ENCODE results near the gene STAM.

STAM gene

GRCh38 chr10:17652585-17652984 lies 8.6 kb downstream of the STAM start:
- H3K4me3 ChIP-seq (ENCODE audit: low read depth, low read length): no peak overlapping the region
- TF ChIP-seq, protein P1, sequence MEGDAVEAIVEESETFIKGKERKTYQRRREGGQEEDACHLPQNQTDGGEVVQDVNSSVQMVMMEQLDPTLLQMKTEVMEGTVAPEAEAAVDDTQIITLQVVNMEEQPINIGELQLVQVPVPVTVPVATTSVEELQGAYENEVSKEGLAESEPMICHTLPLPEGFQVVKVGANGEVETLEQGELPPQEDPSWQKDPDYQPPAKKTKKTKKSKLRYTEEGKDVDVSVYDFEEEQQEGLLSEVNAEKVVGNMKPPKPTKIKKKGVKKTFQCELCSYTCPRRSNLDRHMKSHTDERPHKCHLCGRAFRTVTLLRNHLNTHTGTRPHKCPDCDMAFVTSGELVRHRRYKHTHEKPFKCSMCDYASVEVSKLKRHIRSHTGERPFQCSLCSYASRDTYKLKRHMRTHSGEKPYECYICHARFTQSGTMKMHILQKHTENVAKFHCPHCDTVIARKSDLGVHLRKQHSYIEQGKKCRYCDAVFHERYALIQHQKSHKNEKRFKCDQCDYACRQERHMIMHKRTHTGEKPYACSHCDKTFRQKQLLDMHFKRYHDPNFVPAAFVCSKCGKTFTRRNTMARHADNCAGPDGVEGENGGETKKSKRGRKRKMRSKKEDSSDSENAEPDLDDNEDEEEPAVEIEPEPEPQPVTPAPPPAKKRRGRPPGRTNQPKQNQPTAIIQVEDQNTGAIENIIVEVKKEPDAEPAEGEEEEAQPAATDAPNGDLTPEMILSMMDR (IDR thresholded peaks at IDR 0.05; ENCODE audit: borderline replicate concordance, insufficient read depth, low read depth, low read length): no peak

GRCh38 chr10:17655009-17655408 lies 11.1 kb downstream of the STAM start:
- H3K4me3 ChIP-seq (ENCODE audit: low read depth, low read length): no peak overlapping the region
- TF ChIP-seq, protein P1 (IDR thresholded peaks at IDR 0.05; ENCODE audit: borderline replicate concordance, insufficient read depth, low read depth, low read length): no peak

DNA sequence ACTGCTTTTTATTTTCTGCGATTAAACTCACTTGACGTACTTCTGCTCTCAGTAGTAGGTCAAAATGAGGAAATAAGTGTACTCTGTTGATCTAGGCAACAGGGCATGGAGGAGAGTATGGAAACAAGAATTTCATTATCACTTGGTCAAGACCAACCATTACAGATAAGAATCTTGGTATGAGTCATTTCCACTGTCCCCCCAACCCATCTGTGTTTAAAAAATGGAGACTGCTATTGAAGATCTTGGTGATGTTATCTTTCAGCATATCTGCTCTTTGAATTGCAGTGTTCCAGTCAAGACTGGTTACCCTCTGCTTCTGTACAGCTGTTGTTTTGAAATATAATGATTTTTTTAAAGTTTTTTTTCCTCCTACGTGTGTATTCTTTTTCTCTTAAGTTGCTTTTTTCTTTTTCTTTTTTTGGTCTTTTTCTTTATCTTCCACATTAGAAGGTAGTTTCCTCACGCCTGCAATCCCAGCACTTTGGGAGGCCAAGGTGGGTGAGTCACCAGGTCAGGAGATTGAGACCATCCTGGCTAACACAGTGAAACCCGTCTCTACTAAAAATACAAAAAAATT lies 11.7 kb downstream of the STAM start:
- TF ChIP-seq, protein P1 (IDR thresholded peaks at IDR 0.05; ENCODE audit: borderline replicate concordance, insufficient read depth, low read depth, low read length): no peak
- H3K4me3 ChIP-seq (ENCODE audit: low read depth, low read length): no peak overlapping the region

DNA sequence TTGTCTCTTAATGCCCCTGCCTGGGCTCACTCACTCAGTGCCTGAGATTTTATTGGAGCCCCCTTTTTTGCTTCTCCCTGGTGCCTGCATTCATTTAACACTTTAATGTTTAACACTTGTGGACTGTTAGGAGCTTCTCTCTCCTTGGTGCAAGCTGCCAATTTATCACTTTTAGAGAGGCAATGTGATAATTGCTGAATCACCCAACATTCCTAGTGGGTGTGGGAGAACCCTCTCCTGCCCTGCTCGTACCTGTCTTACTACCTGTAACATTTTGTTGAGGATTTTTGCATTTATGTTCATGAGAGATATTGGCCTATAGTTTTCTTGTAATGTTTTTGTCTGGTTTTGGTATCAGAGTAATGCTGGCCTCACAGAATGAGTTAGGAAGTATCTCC lies 13.2 kb downstream of the STAM start:
- TF ChIP-seq, protein P1 (IDR thresholded peaks at IDR 0.05; ENCODE audit: borderline replicate concordance, insufficient read depth, low read depth, low read length): no peak
- H3K4me3 ChIP-seq (ENCODE audit: low read depth, low read length): no peak overlapping the region

GRCh38 chr10:17659365-17659764 lies 15.4 kb downstream of the STAM start:
- TF ChIP-seq, protein P1 (IDR thresholded peaks at IDR 0.05; ENCODE audit: borderline replicate concordance, insufficient read depth, low read depth, low read length): no peak
- no peak overlapping the region for H3K4me3 ChIP-seq (ENCODE audit: low read depth, low read length)

GRCh38 chr10:17660921-17661320 lies 17.0 kb downstream of the STAM start:
- TF ChIP-seq, protein P1 (IDR thresholded peaks at IDR 0.05; ENCODE audit: borderline replicate concordance, insufficient read depth, low read depth, low read length): no peak
- no peak overlapping the region for H3K4me3 ChIP-seq (ENCODE audit: low read depth, low read length)

DNA sequence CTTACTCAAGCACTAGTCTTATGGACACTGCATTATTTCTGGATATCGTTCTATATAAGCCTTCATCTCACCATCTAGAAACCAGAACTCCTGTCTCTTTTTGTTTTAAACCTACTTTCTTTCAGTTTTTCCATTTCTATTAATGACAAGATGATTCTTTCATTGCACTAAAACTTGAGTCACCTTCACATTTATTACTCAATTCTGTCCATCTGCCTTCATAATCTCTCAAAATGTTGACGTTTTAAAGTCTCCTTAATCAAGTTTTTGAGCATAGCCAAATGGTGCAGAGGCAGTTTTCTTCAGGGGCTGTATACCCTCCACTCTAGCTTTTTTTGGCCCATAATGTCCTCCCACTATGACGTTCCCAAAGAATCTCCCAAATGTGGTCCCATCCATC lies 17.6 kb downstream of the STAM start:
- TF ChIP-seq, protein P1 (IDR thresholded peaks at IDR 0.05; ENCODE audit: borderline replicate concordance, insufficient read depth, low read depth, low read length): no peak
- H3K4me3 ChIP-seq (ENCODE audit: low read depth, low read length): no peak overlapping the region
